IPS-NIHi11 (cell line): ENCODE measurements around the gene IL19.

Experiments
- DNase-seq: peaks from one replicate; pipeline ENCODE4 v3.0.0; 2012; ENCODE audit warnings: mixed read lengths, low spot score

Gene IL19

GRCh38 chr1:206800891-206801290 lies 30.3 kb downstream of the IL19 start:
- DNase-seq = no peak

- DNase-seq = no peak
These were observed 30.9 kb downstream of the IL19 start for GRCh38 chr1:206801467-206801866.

- no peak for DNase-seq
These were observed 31.8 kb downstream of the IL19 start for GRCh38 chr1:206802401-206802800.

GRCh38 chr1:206803221-206803730 lies 32.7 kb downstream of the IL19 start:
- no peak for DNase-seq

GRCh38 chr1:206804156-206804737 lies 33.7 kb downstream of the IL19 start:
- DNase-seq = no peak

GRCh38 chr1:206805357-206805756 lies 34.8 kb downstream of the IL19 start:
- no peak for DNase-seq

GRCh38 chr1:206808615-206809014 lies 38.0 kb downstream of the IL19 start:
- peak; percentile 45 for DNase-seq

GRCh38 chr1:206809504-206810084 lies 39.0 kb downstream of the IL19 start:
- DNase-seq = peak; percentile 46

- no peak for DNase-seq
These were observed 41.9 kb downstream of the IL19 start for GRCh38 chr1:206812471-206812870.

GRCh38 chr1:206814716-206815341 lies 44.3 kb downstream of the IL19 start:
- DNase-seq = no peak

- DNase-seq = no peak
These were observed 46.1 kb downstream of the IL19 start for GRCh38 chr1:206816390-206817287.

GRCh38 chr1:206821493-206821892 lies 50.9 kb downstream of the IL19 start:
- no peak for DNase-seq

GRCh38 chr1:206823727-206824126 lies 53.2 kb downstream of the IL19 start:
- no peak for DNase-seq

- no peak for DNase-seq
These were observed 53.8 kb downstream of the IL19 start for GRCh38 chr1:206824331-206824730.

GRCh38 chr1:206826394-206826793 lies 55.8 kb downstream of the IL19 start:
- DNase-seq = no peak

GRCh38 chr1:206828061-206828460 lies 57.5 kb downstream of the IL19 start:
- DNase-seq = no peak

GRCh38 chr1:206828765-206829164 lies 58.2 kb downstream of the IL19 start:
- no peak for DNase-seq

GRCh38 chr1:206829282-206829681 lies 58.7 kb downstream of the IL19 start:
- no peak for DNase-seq

- DNase-seq = no peak
These were observed 59.3 kb downstream of the IL19 start for GRCh38 chr1:206829875-206830274.

GRCh38 chr1:206831650-206832049 lies 61.1 kb downstream of the IL19 start:
- DNase-seq = no peak

- DNase-seq = no peak
These were observed 61.8 kb downstream of the IL19 start for GRCh38 chr1:206832352-206832880.

- DNase-seq = no peak
These were observed 62.6 kb downstream of the IL19 start for GRCh38 chr1:206833106-206833680.
